CD14-positive monocyte (primary cell): ENCODE measurements around the gene SLC25A29. TPM values are rescaled to one million over a fixed set of nuclear protein-coding genes. Genes with fewer than 3 reads are reported as not detected.

Experiments used
- DNase-seq, 3 donors: peaks; one replicate each; pipeline ENCODE4 v3.0.0-alpha.2; 2011 to 2022
- H2AFZ ChIP-seq: 2 replicates; pipeline ENCODE4 v1.6.0; 2012; ENCODE audit warnings: mild to moderate bottlenecking, low read depth, low read length, inconsistent platforms; ENCODE audit not compliant: insufficient read depth, poor library complexity, severe bottlenecking
- H3K27ac ChIP-seq, 2 donors: 1 replicate in 1 of 2; 2 replicates in 1 of 2; pipeline ENCODE4 v1.5.1; 2012 to 2013; ENCODE audit warnings: low read length in 2 of 2, control low read depth in 1 of 2, inconsistent platforms in 1 of 2, low read depth in 1 of 2, mild to moderate bottlenecking in 1 of 2
- H3K27me3 ChIP-seq, 2 donors: one replicate each; pipeline versions ENCODE4 v1.6.0 to v1.6.1; 2011 to 2013; ENCODE audit warnings: low read length in 2 of 2; ENCODE audit not compliant: control insufficient read depth in 2 of 2, insufficient read depth in 2 of 2
- H3K36me3 ChIP-seq, 2 donors: replicated peaks in 1 of 2; 1 replicate in 1 of 2; 2 replicates in 1 of 2; pipeline versions ENCODE4 v1.5.1 to v1.6.1; 2012 to 2013; ENCODE audit warnings: low read length in 2 of 2, control low read depth in 1 of 2, inconsistent platforms in 1 of 2, mild to moderate bottlenecking in 1 of 2; ENCODE audit not compliant: insufficient read depth in 2 of 2, control insufficient read depth in 1 of 2
- H3K4me1 ChIP-seq, 2 donors: 1 replicate in 1 of 2; 2 replicates in 1 of 2; pipeline versions ENCODE4 v1.5.1 to v1.6.1; 2012 to 2013; ENCODE audit warnings: low read length in 2 of 2, control low read depth in 1 of 2, inconsistent platforms in 1 of 2, mild to moderate bottlenecking in 1 of 2, moderate library complexity in 1 of 2; ENCODE audit not compliant: insufficient read depth in 2 of 2, control insufficient read depth in 1 of 2
- H3K4me2 ChIP-seq: replicated peaks from 2 replicates; pipeline ENCODE3; 2012; ENCODE audit warnings: low read length, moderate library complexity, mild to moderate bottlenecking; ENCODE audit not compliant: poor library complexity, severe bottlenecking; ENCODE audit errors: extremely low read depth
- H3K4me3 ChIP-seq, 3 experiments: fragments of 200-600 bp in 1 of 3; sonication (generic) in 1 of 3; replicated peaks in 1 of 3; 1 replicate in 2 of 3; 2 replicates in 1 of 3; pipeline ENCODE4 v1.5.1; 2011 to 2013; ENCODE audit warnings: low read length in 3 of 3, mild to moderate bottlenecking in 3 of 3, control low read depth in 2 of 3, low read depth in 2 of 3, inconsistent platforms in 1 of 3, moderate library complexity in 1 of 3
- H3K79me2 ChIP-seq: 2 replicates; pipeline ENCODE4 v1.6.0; 2012; ENCODE audit warnings: mild to moderate bottlenecking, control low read depth, inconsistent platforms, low read length, moderate library complexity; ENCODE audit not compliant: insufficient read depth
- H3K9ac ChIP-seq: 2 replicates; pipeline ENCODE4 v1.6.0; 2017; ENCODE audit warnings: low read length, mild to moderate bottlenecking; ENCODE audit not compliant: insufficient read depth, poor library complexity, severe bottlenecking
- H3K9me3 ChIP-seq, 2 donors: replicated peaks in 1 of 2; 1 replicate in 1 of 2; 2 replicates in 1 of 2; pipeline versions ENCODE4 v1.5.1 to v1.6.1; 2012 to 2013; ENCODE audit warnings: low read length in 2 of 2, control low read depth in 1 of 2; ENCODE audit not compliant: control insufficient read depth in 1 of 2, insufficient read depth in 1 of 2
- H4K20me1 ChIP-seq: 2 replicates; pipeline ENCODE4 v1.6.0; 2012; ENCODE audit warnings: mild to moderate bottlenecking, low read length, control low read depth, moderate library complexity; ENCODE audit not compliant: insufficient read depth
- H3K27ac Mint-ChIP-seq, 7 donors: one replicate each; pipeline ENCODE4 v1.8.0; 2020; ENCODE audit warnings: mild to moderate bottlenecking in 7 of 7, mixed read lengths in 7 of 7, moderate library complexity in 6 of 7, inconsistent platforms in 2 of 7
- H3K27me3 Mint-ChIP-seq, 3 donors: one replicate each; pipeline ENCODE4 v1.8.0; 2021 to 2022; ENCODE audit warnings: low read depth in 3 of 3, mild to moderate bottlenecking in 3 of 3, mixed read lengths in 3 of 3, moderate library complexity in 3 of 3, inconsistent platforms in 1 of 3
- H3K36me3 Mint-ChIP-seq, 2 donors: one replicate each; pipeline ENCODE4 v1.8.0; 2020; ENCODE audit warnings: mixed read lengths in 2 of 2, inconsistent platforms in 1 of 2, mild to moderate bottlenecking in 1 of 2
- H3K4me1 Mint-ChIP-seq: one replicate; pipeline ENCODE4 v1.8.0; 2020; ENCODE audit warnings: mild to moderate bottlenecking, mixed read lengths
- H3K4me3 Mint-ChIP-seq, 2 donors: one replicate each; pipeline ENCODE4 v1.8.0; 2020; ENCODE audit warnings: mild to moderate bottlenecking in 2 of 2, mixed read lengths in 2 of 2, moderate library complexity in 1 of 2
- H3K9me3 Mint-ChIP-seq, 7 donors: one replicate each; pipeline ENCODE4 v1.8.0; 2020 to 2022; ENCODE audit warnings: mixed read lengths in 7 of 7, mild to moderate bottlenecking in 6 of 7, moderate library complexity in 6 of 7, inconsistent platforms in 2 of 7
- CTCF ChIP-seq: fragments of 200-600 bp; IDR thresholded peaks from one replicate; pipeline ENCODE4 v1.8.0; 2022; ENCODE audit warnings: antibody characterized with exemption, mild to moderate bottlenecking
- WGBS: methylation state at CpG from one replicate; pipeline ENCODE4 v1.1.5; 2013; ENCODE audit warnings: missing lambda C conversion rate; ENCODE audit not compliant: insufficient coverage; 5-methylcytosine and 5-hydroxymethylcytosine counted together
- intact Hi-C, 2 donors: fragments of 100-400 bp; cut with micrococcal nuclease; formaldehyde crosslinking; loops; one replicate each; pipeline versions ENCODE4 v1.15.0 to v1.15.1; 2023
- polyA plus RNA-seq, 3 donors: library from polyadenylated mRNA; depleted of rRNA in 1 of 3; unstranded in 2 of 3; stranded (reverse) in 1 of 3; fragments of 300-500 nt in 2 of 3; fragments of >200 nt in 1 of 3; fragmentation: Illumina TruSeq in 2 of 3; gene quantifications; 1 replicate in 2 of 3; 2 replicates in 1 of 3; pipeline ENCODE4 v1.2.3, GENCODE V29; 2012 to 2021

Gene SLC25A29
- polyA plus RNA-seq, 3 donors: 16.9 to 114 (median 33.3) TPM

- no peak overlapping the region for H3K4me3 ChIP-seq
- WGBS: 100% methylated on average over 1 of the region's 2 CpGs
- H3K36me3 ChIP-seq: peaks cover 26 to 69% of the 10 kb centered on the region in 2 donors
- peaks cover 31% of the 10 kb centered on the region for H3K4me1 Mint-ChIP-seq
- H3K79me2 ChIP-seq: peaks cover 72% of the 10 kb centered on the region
- peaks cover 96% of the 10 kb centered on the region for H4K20me1 ChIP-seq
- H3K4me3 Mint-ChIP-seq: no peak overlapping the region
- no peaks in the 10 kb centered on the region for H3K27me3 ChIP-seq
- DNase-seq: no peak
- no peaks in the 10 kb centered on the region for H3K9me3 Mint-ChIP-seq
- H3K9me3 ChIP-seq: no peaks in the 10 kb centered on the region
- H3K4me1 ChIP-seq: peaks cover 8 to 14% of the 10 kb centered on the region in 2 donors
- H3K27ac ChIP-seq: no peak overlapping the region
- peaks cover 0 to 2% (median 0%) of the 10 kb centered on the region in 3 donors for H3K27me3 Mint-ChIP-seq
- H2AFZ ChIP-seq: no peak overlapping the region
- TF ChIP-seq CTCF: no peak
- peaks cover 29 to 60% of the 10 kb centered on the region in 2 donors for H3K36me3 Mint-ChIP-seq
- intact Hi-C loops: loop anchor here in 1 of 2 donors (5.0 kb wide), 1 partner anchor 37 kb away; no protein-coding TSS in a partner anchor
- H3K9ac ChIP-seq: no peak overlapping the region
- peak overlapping the region in 2 of 7 donors; percentile 33 to 48 for H3K27ac Mint-ChIP-seq
- no peak overlapping the region for H3K4me2 ChIP-seq
Measured at GRCh38 chr14:100279133-100279532, 27.1 kb downstream of the SLC25A29 start.

GRCh38 chr14:100278702-100279101 lies 27.5 kb downstream of the SLC25A29 start:
- intact Hi-C loops: loop anchor here in 1 of 2 donors (5.0 kb wide), 1 partner anchor 36 kb away; no protein-coding TSS in a partner anchor
- H3K27me3 Mint-ChIP-seq: peaks cover 0 to 2% (median 0%) of the 10 kb centered on the region in 3 donors
- H3K27me3 ChIP-seq: no peaks in the 10 kb centered on the region
- no peak overlapping the region for H3K9ac ChIP-seq
- peak overlapping the region; percentile 6 for H3K4me2 ChIP-seq
- DNase-seq: peak; percentile 23 to 39 (median 24)
- H3K36me3 Mint-ChIP-seq: peaks cover 30 to 61% of the 10 kb centered on the region in 2 donors
- H3K4me3 ChIP-seq: no peak overlapping the region
- peaks cover 8 to 14% of the 10 kb centered on the region in 2 donors for H3K4me1 ChIP-seq
- no peak overlapping the region for H3K4me3 Mint-ChIP-seq
- H3K4me1 Mint-ChIP-seq: peaks cover 33% of the 10 kb centered on the region
- TF ChIP-seq CTCF: peak; percentile 26
- H3K79me2 ChIP-seq: peaks cover 76% of the 10 kb centered on the region
- H2AFZ ChIP-seq: no peak overlapping the region
- H3K27ac Mint-ChIP-seq: peak overlapping the region in 5 of 7 donors; percentile 33 to 77 (median 59)
- H3K27ac ChIP-seq: peak overlapping the region; percentile 44 to 54
- H3K9me3 Mint-ChIP-seq: no peaks in the 10 kb centered on the region
- no peaks in the 10 kb centered on the region for H3K9me3 ChIP-seq
- peaks cover 98% of the 10 kb centered on the region for H4K20me1 ChIP-seq
- WGBS: 8% methylated on average over 7 of the region's 8 CpGs
- peaks cover 26 to 71% of the 10 kb centered on the region in 2 donors for H3K36me3 ChIP-seq
